AG04450 (cell line): ENCODE results near the gene CCNY. TPM values are rescaled to one million over a fixed set of nuclear protein-coding genes. Genes with fewer than 3 reads are reported as not detected.
"Not testable (repeated sequence)": the region's sequence is repeated elsewhere in the genome, so short reads cannot be mapped to it uniquely, and the experiment has no call there.

Experiments
- CTCF ChIA-PET: fragments of 300-600, 350-600 bp; formaldehyde crosslinking; extraction: SDS; loops from one replicate; lab custom pipeline; 2022; ENCODE audit warnings: antibody characterized with exemption, inconsistent platforms; lab: Charles Lee
- POLR2A ChIA-PET: fragments of 350-600 bp; formaldehyde crosslinking; extraction: SDS; loops from one replicate; lab custom pipeline; 2021; ENCODE audit warnings: antibody characterized with exemption, inconsistent platforms; lab: Yijun Ruan, JAX
- DNase-seq: peaks from one replicate; pipeline ENCODE4 v3.0.0-alpha.2; 2011; ENCODE audit warnings: low read depth, low spot score
- H3K27ac ChIP-seq: one replicate; pipeline ENCODE4 v1.5.1; 2012; ENCODE audit warnings: low read depth, low read length, control low read depth
- H3K27me3 ChIP-seq: one replicate; pipeline ENCODE4 v1.6.0; 2012; ENCODE audit warnings: low read length; ENCODE audit not compliant: control insufficient read depth, insufficient read depth
- H3K4me3 ChIP-seq: 2 replicates; pipeline ENCODE4 v1.5.1; 2011; ENCODE audit warnings: mild to moderate bottlenecking, low read depth, low read length, control low read depth
- H3K9me3 ChIP-seq: 2 replicates; pipeline ENCODE4 v1.5.1; 2012; ENCODE audit warnings: low read length; ENCODE audit not compliant: control insufficient read depth, insufficient read depth
- CTCF ChIP-seq: IDR thresholded peaks from 2 replicates; pipeline ENCODE4 v1.5.1; 2011; ENCODE audit warnings: low read depth, low read length, control low read depth, inconsistent platforms
- polyA plus RNA-seq: library from polyadenylated mRNA; depleted of rRNA; stranded (reverse); fragments of >200 nt; gene quantifications from 2 replicates; pipeline ENCODE4 v1.2.3, GENCODE V29; 2011

Gene CCNY
- polyA plus RNA-seq, 1 experiment = 90.2 TPM

- H3K27me3 ChIP-seq = no peaks in the 10 kb centered on the region
- H3K27ac ChIP-seq = no peak overlapping the region
- CTCF ChIA-PET = no interaction called here
- peaks cover 18% of the 10 kb centered on the region for H3K9me3 ChIP-seq
- no peak for TF ChIP-seq CTCF
- H3K4me3 ChIP-seq = no peak overlapping the region
- no peak for DNase-seq
- POLR2A ChIA-PET = no interaction called here
Measured at GRCh38 chr10:35536789-35537188, 200.5 kb downstream of the CCNY start.

- H3K27me3 ChIP-seq, POLR2A ChIA-PET, CTCF ChIA-PET, H3K27ac ChIP-seq, DNase-seq, H3K4me3 ChIP-seq: not testable (repeated sequence)
- peaks cover 18% of the 10 kb centered on the region for H3K9me3 ChIP-seq
Measured at GRCh38 chr10:35537925-35538324, 201.6 kb downstream of the CCNY start.

GRCh38 chr10:35540296-35541164 lies 204.2 kb downstream of the CCNY start:
- no peak for DNase-seq
- Histone ChIP-seq H3K27me3 (no peaks in the 10 kb centered on the region), H3K4me3 (no peak overlapping the region), H3K27ac (no peak overlapping the region), H3K9me3 (peaks cover 6% of the 10 kb centered on the region; the same call in 1 of the 2 replicates)
- ChIA-PET POLR2A (no interaction called here), CTCF (interaction anchor here (0.6 kb wide), 1 partner anchor 425 kb away, joined by 3 read pairs; no protein-coding TSS in a partner anchor)
- TF ChIP-seq CTCF = no peak

DNA sequence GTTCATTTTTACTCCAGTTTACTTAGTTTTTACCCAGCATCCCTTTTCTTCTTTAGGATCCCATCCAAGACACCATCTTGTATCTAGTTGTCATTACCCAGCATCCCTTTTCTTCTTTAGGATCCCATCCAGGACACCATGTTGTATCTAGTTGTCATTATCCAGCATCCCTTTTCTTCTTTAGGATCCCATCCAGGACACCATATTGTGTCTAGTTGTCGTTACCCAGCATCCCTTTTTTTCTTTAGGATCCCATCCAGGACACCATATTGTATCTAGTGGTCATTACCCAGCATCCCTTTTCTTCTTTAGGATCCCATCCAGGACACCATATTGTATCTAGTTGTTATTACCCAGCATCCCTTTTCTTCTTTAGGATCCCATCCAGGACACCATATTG lies 205.4 kb downstream of the CCNY start:
- ChIA-PET CTCF (no interaction called here), POLR2A (no interaction called here)
- no peak overlapping the region for H3K27ac ChIP-seq
- TF ChIP-seq CTCF = no peak
- peaks cover 6% of the 10 kb centered on the region; the same call in 1 of the 2 replicates for H3K9me3 ChIP-seq
- H3K4me3 ChIP-seq = no peak overlapping the region
- DNase-seq = no peak
- H3K27me3 ChIP-seq = no peaks in the 10 kb centered on the region

DNA sequence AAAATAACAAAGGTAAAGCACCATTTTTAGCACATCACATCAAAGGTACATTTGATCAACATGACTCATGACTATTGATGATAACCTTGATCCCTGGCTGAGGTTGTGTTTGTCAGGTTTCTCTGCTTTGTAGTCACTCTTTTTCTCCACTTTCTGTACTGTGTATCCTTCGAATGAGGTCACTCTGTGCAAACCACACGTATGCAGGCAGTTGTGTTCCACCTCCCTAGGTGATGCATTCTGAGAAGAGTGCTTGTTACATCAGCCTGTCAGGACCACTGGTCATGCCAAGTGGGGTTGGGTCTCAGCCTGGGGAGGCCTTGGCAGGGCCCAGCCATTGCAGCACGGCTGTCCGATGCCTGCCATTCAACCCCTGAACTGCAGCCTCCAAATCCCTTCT lies 206.0 kb downstream of the CCNY start:
- ChIA-PET POLR2A (no interaction called here), CTCF (no interaction called here)
- Histone ChIP-seq H3K4me3 (no peak overlapping the region), H3K27ac (no peak overlapping the region), H3K9me3 (no peaks in the 10 kb centered on the region), H3K27me3 (no peaks in the 10 kb centered on the region)
- no peak for DNase-seq
- no peak for TF ChIP-seq CTCF
